ENCODE results near the gene DNAJA2. TPM values are rescaled to one million over a fixed set of nuclear protein-coding genes. Genes with fewer than 3 reads are reported as not detected.
"Not testable (repeated sequence)": the region's sequence is repeated elsewhere in the genome, so short reads cannot be mapped to it uniquely, and the experiment has no call there.

DNAJA2 gene
- polyA plus RNA-seq (ENCODE audit: insufficient read length): 45.7 TPM

DNA sequence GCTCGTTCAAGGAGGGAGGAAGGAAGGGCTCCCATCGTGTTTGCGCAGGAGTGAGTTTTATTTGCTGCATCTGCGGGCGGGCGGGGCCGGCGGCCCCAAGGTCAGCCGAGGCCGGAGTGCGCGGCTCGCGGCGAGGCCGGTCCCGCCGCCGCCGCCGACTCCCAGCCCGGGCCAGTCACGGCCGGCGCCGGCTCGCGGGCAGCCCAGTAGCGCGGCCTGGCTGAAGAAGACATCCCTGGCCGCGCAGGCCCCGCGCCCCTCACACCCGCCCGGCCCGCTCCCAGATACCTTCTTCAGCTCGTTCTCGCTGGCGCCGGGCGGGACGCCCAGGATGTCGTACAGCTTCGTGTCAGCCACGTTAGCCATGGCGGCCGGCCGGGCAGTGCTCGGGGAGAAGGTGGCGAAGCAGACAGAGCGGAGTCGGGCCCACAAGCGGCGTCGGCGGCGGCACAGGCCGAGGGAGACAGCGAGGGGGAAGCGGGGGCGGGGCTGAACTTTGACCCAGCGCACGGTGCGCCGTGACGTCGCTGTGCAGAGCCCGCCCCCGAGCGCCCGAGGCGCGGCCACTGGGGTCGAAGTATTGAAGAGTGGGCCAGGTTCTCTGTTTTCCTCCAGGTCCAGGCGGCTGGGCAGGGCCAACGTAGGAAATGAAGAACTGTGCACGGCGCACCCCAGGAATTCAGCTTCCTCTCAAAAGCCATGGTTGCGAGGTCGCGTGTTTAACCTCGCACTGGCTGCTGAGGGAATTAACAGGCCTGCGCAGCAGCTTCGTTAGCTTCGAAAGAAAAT lies at the start of gene DNAJA2:
Gene DNAJA2, minus strand, starts transcription at position 468 of the 789 bp plus-strand sequence. Its CDS starts 102 bp downstream, at position 366.
- peak; percentile 65 for DNase-seq (ENCODE audit: low read depth)

- no peak for DNase-seq (ENCODE audit: low read depth)
Observed at GRCh38 chr16:47019568-47019967, 46.1 kb upstream of the DNAJA2 start.

GRCh38 chr16:47018223-47018891 lies 44.9 kb upstream of the DNAJA2 start:
- no peak for DNase-seq (ENCODE audit: low read depth)

DNA sequence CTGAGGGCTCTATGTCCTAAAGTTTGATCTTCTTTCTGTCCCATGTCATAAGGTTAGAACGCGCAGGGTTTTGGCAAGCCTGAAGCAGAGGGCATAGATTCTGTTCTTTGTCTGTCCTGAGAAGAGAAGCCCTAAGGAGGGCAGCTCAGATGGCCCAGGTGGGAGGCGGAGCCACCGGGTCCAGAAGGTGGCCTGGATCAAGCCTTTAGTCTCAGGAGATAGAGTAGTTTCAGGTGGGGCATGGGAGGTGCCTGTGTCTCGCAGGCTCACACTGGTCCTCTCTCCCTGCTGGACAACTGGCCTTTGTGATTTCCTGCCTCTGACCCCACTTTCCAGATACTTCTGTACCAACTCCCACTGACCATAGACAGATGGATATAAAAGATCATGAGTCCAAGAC lies 44.2 kb upstream of the DNAJA2 start:
- DNase-seq (ENCODE audit: low read depth): no peak

GRCh38 chr16:47016700-47017133 lies 43.2 kb upstream of the DNAJA2 start:
- no peak for DNase-seq (ENCODE audit: low read depth)

GRCh38 chr16:47013910-47014309 lies 40.4 kb upstream of the DNAJA2 start:
- no peak for DNase-seq (ENCODE audit: low read depth)

DNA sequence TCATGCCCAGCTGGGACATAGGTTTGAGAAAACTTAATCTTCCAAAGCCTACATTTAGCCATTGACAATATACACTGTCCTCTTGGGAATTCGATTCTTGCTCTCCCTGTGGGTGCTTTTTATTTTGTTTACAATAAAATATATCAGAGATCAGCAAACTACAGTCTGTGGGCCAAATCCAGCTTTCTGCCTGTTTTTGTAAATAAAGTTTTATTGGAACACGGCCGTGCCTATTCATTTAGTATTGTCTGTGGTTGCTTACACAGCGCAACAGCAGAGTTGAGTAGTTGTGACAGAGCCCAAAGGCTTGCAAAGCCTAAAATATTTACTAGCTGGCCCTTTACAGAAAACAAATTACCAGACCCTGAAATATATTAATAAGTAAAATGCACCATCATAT lies 39.7 kb upstream of the DNAJA2 start:
- no peak for DNase-seq (ENCODE audit: low read depth)

- not testable (repeated sequence) for DNase-seq (ENCODE audit: low read depth)
Observed at GRCh38 chr16:47010812-47011211, 37.3 kb upstream of the DNAJA2 start.

GRCh38 chr16:47008612-47009011 lies 35.1 kb upstream of the DNAJA2 start:
- no peak for DNase-seq (ENCODE audit: low read depth)

DNA sequence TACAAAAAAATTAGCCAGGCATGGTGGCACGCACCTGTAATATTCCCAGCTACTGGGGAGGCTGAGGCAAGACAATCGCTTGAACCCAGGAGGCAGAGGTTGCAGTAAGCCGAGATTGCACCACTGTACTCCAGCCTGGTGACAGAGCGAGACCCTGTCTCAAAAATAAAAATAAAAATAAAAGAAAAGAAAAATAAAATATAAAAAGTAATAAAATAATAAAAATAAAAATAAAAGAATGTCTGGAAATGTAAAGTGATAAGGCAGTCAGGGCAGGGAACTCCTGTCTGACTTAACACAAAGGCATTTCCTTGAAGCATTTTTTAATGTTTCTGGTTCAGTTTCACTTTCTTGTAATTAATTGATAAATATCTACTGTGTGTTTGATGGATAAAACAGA lies 34.7 kb upstream of the DNAJA2 start:
- no peak for DNase-seq (ENCODE audit: low read depth)

DNA sequence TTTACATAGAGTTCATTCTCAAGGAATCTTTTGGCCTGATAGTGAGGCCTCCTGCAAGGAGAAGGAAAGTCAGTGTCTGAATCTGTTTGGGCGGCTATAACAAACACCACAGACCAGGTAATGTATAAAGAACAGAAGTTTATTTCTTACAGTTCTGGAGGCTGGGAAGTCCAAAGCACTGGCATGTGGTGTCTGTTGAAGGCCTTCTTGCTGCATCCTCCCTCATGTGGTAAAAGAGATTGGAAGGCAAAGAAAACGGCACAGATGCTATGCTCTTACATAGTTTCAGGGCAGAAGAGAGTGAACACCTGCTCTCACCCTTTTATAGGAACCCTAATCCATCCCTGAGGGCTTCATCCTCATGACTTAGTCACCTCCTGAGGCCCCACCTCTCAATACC lies 31.2 kb upstream of the DNAJA2 start:
- DNase-seq (ENCODE audit: low read depth): no peak

- DNase-seq (ENCODE audit: low read depth): not testable (repeated sequence)
Observed at GRCh38 chr16:47000066-47000465, 26.6 kb upstream of the DNAJA2 start.

GRCh38 chr16:46997844-46998243 lies 24.4 kb upstream of the DNAJA2 start:
- DNase-seq (ENCODE audit: low read depth): no peak

DNA sequence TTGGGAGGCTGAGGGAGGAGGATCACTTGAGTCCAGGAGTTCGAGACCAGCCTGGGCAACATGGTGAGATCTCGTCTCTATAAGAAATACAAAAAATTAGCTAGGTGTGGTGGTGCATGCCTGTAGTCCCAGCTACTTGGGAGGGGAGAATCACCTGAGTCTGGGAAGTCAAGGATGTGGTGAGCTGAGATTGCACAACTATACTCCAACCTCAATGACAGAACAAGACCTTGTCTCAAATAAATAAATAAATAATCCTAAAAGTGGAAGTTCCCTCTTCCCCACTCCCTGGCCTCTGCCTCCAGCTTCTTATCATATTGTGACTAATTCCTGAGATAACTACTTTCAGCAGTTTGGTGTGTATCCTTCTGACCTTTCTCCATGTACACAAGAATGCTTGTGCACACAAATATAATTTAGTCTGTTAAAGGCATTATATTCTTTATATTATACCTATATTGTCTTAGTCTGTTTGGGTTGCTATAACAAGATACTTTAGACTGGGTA lies 23.5 kb upstream of the DNAJA2 start:
- DNase-seq (ENCODE audit: low read depth): no peak

DNA sequence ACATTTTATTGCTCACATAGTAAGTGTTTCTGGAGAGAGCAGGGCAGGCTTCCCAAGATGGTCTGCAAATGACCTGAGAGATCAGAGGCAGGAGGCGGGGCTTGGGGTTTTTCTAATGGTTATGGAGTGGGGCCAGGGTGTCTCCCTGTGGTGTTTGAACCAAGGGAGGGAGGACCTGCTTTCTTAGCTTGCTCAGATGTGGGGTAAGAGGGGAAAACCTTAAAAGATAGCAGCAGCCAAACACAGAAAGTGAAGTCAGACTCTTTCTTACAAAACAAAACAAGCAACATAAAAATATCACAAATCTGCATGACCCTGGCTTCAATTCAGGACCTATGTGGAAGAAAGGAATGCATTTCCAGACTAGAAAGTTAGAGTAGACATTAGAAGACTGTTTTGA lies 22.9 kb upstream of the DNAJA2 start:
- no peak for DNase-seq (ENCODE audit: low read depth)

- no peak for DNase-seq (ENCODE audit: low read depth)
Observed at GRCh38 chr16:46991729-46992704, 18.5 kb upstream of the DNAJA2 start.

GRCh38 chr16:46986896-46987295 lies 13.4 kb upstream of the DNAJA2 start:
- DNase-seq (ENCODE audit: low read depth): no peak

DNA sequence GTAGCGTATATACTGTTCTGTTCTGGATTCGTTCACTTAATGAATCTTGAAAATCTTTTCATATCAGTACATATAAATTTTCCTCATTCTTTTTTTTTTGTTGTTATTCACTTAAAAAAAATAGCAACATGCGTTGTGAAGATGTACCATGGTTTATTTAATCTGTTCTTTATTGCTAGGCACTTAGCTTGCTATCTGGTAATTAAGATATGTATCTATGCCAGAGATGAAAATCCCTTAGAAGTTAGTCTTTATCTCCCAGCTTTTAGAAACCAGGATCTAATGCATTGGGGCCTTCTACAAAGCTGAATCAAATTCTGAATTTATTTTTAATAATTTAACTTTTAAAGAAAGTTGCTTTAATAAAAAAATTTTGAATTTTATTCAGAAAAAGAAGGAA lies 13.0 kb upstream of the DNAJA2 start:
- DNase-seq (ENCODE audit: low read depth): no peak

DNA sequence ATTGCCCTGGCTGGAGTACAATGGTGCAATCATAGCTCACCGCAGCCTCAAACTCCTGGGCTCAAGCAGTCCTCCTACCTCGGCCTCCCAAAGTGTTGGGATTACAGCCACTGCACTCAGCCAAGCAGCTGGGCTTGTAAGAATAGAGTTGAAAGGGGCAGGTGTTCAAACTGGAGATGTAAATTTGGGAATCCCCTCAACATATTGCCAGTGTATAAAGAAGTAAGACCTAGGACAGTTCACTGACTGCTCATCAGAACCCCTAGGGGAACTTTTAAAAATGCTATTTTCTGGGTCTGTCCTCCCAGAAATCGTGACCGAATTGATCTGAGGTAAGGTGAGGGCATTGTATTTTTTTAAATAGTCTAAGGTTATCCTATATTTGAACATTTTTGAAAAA lies 8.9 kb upstream of the DNAJA2 start:
- DNase-seq (ENCODE audit: low read depth): no peak

DNA sequence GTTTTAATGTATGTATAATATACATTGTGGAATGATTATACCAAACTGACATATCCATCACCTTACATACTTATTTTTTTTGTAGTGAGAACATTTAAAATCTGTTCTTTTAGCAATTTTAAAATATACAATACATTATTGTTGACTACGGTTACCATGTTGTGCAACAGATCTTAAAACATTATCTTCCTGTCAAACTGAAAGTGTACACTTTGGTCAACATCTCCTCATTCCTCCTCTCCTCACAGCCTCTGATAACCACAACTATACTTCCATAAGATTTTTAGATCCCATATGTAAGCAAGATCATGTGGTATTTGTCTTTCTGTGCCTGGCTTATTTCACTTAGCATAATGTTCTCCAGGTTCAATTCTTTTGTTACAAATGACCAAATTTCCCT lies 7.5 kb upstream of the DNAJA2 start:
- no peak for DNase-seq (ENCODE audit: low read depth)

DNA sequence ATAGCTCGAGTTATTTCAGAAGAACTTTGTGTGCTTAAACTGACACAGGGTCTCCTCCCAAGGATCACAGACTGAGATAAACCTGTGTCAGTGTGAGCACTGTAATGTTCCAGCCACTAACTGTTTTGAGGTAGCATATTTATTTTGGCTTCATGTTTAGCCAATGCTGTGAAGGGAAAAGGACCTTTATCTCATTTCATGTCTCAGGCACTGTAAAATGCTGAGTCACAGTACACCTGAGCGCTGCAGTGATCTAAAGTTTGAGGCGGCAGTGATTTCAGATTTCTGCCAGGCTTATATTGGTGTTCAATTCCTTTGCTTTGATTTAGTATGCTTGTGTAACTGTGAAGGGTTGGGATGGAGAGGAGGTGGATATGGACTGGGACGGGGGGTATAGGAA lies 3.1 kb upstream of the DNAJA2 start:
- no peak for DNase-seq (ENCODE audit: low read depth)
